ENCODE results near the gene ULK4. TPM values are rescaled to one million over a fixed set of nuclear protein-coding genes. Genes with fewer than 3 reads are reported as not detected.

Gene ULK4
- total and polyA plus RNA-seq, 2 of the 4 experiments (the other 2 are of a cell fraction): 2.7 to 5.0 TPM

DNA sequence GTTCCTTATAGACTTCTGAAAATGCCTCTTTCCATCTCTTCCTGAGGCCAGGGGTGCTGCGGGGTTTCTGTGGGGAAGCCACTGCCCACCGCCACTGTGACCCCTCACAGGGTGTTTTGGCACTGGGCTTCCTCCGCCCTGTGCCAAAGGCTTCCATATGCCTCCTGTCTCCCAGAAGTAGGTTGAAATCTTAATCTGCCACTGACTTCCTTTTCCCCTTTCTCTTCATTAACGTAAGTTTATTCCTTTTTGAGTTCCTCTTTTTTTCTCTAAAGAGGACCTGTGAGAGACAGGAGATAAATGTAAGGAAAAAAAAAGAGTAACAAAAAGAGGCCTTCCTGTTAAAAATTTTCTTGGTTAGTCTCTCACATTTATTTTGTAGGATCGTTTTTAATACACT lies 542.1 kb downstream of the ULK4 start:
- Histone ChIP-seq H2BK20ac (ENCODE audit: low read depth, low read length) (no peak overlapping the region), H2BK5ac (ENCODE audit: low read depth, low read length, poor library complexity, severe bottlenecking) (no peak overlapping the region), H3K9me1 (ENCODE audit: insufficient read depth, low read length) (no peaks in the 10 kb centered on the region), H3K79me1 (ENCODE audit: low read depth in 1 of 2, low read length in 2 of 2) (no peaks in the 10 kb centered on the region), H3K27me3 (ENCODE audit: control insufficient read depth, insufficient read depth, low read length) (no peaks in the 10 kb centered on the region), H3K4me1 (ENCODE audit: control insufficient read depth, insufficient read depth, low read length) (no peaks in the 10 kb centered on the region), H2AK5ac (ENCODE audit: low read depth, low read length) (no peak overlapping the region), H3K4me3 (ENCODE audit: insufficient read depth, low read depth, low read length) (no peak overlapping the region), H4K5ac (ENCODE audit: low read depth, low read length) (no peak overlapping the region), H4K8ac (ENCODE audit: low read depth in 2 of 2, low read length in 2 of 2) (no peak overlapping the region), H3K36me3 (ENCODE audit: control insufficient read depth, insufficient read depth, low read length) (no peaks in the 10 kb centered on the region), H3K18ac (ENCODE audit: low read depth, low read length) (no peak overlapping the region), H3K9me3 (ENCODE audit: control insufficient read depth, insufficient read depth, low read length) (no peaks in the 10 kb centered on the region), H3K4ac (ENCODE audit: low read depth, low read length) (no peak overlapping the region), H2BK15ac (ENCODE audit: low read depth, low read length) (no peak overlapping the region), H2AK9ac (replicated peaks; ENCODE audit: low read depth, low read length, poor library complexity) (no peak overlapping the region), H3K56ac (ENCODE audit: extremely low read depth, insufficient read depth, low read length) (no peak overlapping the region), H2AFZ (replicated peaks; ENCODE audit: low read length, poor library complexity) (no peak overlapping the region), H3K4me2 (ENCODE audit: low read depth, low read length) (no peak overlapping the region), H3K27ac (ENCODE audit: insufficient read depth, low read length) (no peak overlapping the region), H3K23ac (ENCODE audit: low read depth, low read length) (no peak overlapping the region), H4K20me1 (ENCODE audit: insufficient read depth, low read length) (no peaks in the 10 kb centered on the region), H3K14ac (replicated peaks; ENCODE audit: low read depth, low read length) (no peak overlapping the region), H2BK120ac (ENCODE audit: low read depth, low read length) (no peak overlapping the region), H4K91ac (ENCODE audit: insufficient read depth, low read depth, low read length) (no peak overlapping the region), H3K9ac (ENCODE audit: low read depth, low read length) (no peak overlapping the region)
- no peak for ATAC-seq (ENCODE audit: low read depth)
- POLR2A ChIA-PET (ENCODE audit: unreplicated experiment): no interaction called here
- intact Hi-C loops (cut with micrococcal nuclease) (no loop called here), in situ Hi-C loops (cut with MboI; ENCODE audit: low sequenced_read_pairs) (no loop called here), dilution Hi-C loops (cut with HindIII; ENCODE audit: low sequenced_read_pairs, unreplicated experiment) (no loop called here)
- TF ChIP-seq SMC3 (IDR thresholded peaks at IDR 0.05; ENCODE audit: low read depth, low read length) (no peak), MAZ (IDR thresholded peaks at IDR 0.05; ENCODE audit: borderline replicate concordance, low read depth, low read length) (no peak), BHLHE40 (IDR thresholded peaks at IDR 0.05; ENCODE audit: low read depth, low read length) (no peak), RCOR1 (IDR thresholded peaks at IDR 0.05; ENCODE audit: insufficient replicate concordance, low read length) (no peak), RFX5 (IDR thresholded peaks at IDR 0.05; ENCODE audit: low read depth, low read length) (no peak), CEBPB (IDR thresholded peaks at IDR 0.05; ENCODE audit: low read depth, low read length) (no peak), NFE2L2 (IDR thresholded peaks at IDR 0.05; ENCODE audit: low read depth, low read length) (no peak), MAFK (IDR thresholded peaks at IDR 0.05; ENCODE audit: low read depth, low read length) (no peak)
- TF ChIP-seq, protein P1, sequence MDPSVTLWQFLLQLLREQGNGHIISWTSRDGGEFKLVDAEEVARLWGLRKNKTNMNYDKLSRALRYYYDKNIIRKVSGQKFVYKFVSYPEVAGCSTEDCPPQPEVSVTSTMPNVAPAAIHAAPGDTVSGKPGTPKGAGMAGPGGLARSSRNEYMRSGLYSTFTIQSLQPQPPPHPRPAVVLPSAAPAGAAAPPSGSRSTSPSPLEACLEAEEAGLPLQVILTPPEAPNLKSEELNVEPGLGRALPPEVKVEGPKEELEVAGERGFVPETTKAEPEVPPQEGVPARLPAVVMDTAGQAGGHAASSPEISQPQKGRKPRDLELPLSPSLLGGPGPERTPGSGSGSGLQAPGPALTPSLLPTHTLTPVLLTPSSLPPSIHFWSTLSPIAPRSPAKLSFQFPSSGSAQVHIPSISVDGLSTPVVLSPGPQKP (IDR thresholded peaks at IDR 0.05; ENCODE audit: borderline replicate concordance, low read depth, low read length): no peak
- TF ChIP-seq, protein P2, sequence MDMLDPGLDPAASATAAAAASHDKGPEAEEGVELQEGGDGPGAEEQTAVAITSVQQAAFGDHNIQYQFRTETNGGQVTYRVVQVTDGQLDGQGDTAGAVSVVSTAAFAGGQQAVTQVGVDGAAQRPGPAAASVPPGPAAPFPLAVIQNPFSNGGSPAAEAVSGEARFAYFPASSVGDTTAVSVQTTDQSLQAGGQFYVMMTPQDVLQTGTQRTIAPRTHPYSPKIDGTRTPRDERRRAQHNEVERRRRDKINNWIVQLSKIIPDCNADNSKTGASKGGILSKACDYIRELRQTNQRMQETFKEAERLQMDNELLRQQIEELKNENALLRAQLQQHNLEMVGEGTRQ (IDR thresholded peaks at IDR 0.05; ENCODE audit: low read depth, low read length): no peak
- TF ChIP-seq, protein P3, sequence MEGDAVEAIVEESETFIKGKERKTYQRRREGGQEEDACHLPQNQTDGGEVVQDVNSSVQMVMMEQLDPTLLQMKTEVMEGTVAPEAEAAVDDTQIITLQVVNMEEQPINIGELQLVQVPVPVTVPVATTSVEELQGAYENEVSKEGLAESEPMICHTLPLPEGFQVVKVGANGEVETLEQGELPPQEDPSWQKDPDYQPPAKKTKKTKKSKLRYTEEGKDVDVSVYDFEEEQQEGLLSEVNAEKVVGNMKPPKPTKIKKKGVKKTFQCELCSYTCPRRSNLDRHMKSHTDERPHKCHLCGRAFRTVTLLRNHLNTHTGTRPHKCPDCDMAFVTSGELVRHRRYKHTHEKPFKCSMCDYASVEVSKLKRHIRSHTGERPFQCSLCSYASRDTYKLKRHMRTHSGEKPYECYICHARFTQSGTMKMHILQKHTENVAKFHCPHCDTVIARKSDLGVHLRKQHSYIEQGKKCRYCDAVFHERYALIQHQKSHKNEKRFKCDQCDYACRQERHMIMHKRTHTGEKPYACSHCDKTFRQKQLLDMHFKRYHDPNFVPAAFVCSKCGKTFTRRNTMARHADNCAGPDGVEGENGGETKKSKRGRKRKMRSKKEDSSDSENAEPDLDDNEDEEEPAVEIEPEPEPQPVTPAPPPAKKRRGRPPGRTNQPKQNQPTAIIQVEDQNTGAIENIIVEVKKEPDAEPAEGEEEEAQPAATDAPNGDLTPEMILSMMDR (conservative IDR thresholded peaks at IDR 0.05; ENCODE audit: low read depth, low read length): no peak
- CTCF ChIA-PET: interaction anchor here (0.6 kb wide), 1 partner anchor 21 kb away, joined by 3 read pairs; no protein-coding TSS in a partner anchor
- no peak for DNase-seq
- no TSS peak for BruUV-seq (replicated peaks)
- WGBS, 2 experiments (ENCODE audit: extremely low coverage in 2 of 2, insufficient read length in 1 of 2): no CpG with 5 or more reads among the region's 5 CpGs
